ENCODE measurements around the gene CAMTA1. TPM values are rescaled to one million over a fixed set of nuclear protein-coding genes. Genes with fewer than 3 reads are reported as not detected.

Gene CAMTA1
- total and polyA plus RNA-seq, 4 donors, result 18.0 to 93.5 (median 35.8) TPM

GRCh38 chr1:7669559-7670311, 884.5 kb downstream of the CAMTA1 start:
- Histone ChIP-seq H3K27ac (ENCODE audit: low read depth in 1 of 2, low read length in 2 of 2) (no peak overlapping the region), H3K9ac (ENCODE audit: low read depth in 1 of 2, low read length in 2 of 2) (no peak overlapping the region), H3K9me3 (ENCODE audit: control insufficient read depth in 4 of 4, low read length in 3 of 4) (no peaks in the 10 kb centered on the region), H3K4me3 (ENCODE audit: low read depth in 1 of 3, low read length in 3 of 3) (no peak overlapping the region), H3K4me1 (ENCODE audit: control insufficient read depth in 4 of 4, insufficient read depth in 4 of 4, low read length in 3 of 4) (peaks cover 0 to 3% (median under 1%) of the 10 kb centered on the region in 4 donors), H3K36me3 (ENCODE audit: control insufficient read depth in 4 of 4, insufficient read depth in 3 of 4, low read depth in 1 of 4, low read length in 3 of 4) (no peaks in the 10 kb centered on the region), H3K27me3 (ENCODE audit: control insufficient read depth in 4 of 4, insufficient read depth in 4 of 4, low read length in 3 of 4) (no peaks in the 10 kb centered on the region)
- DNase-seq (ENCODE audit: low spot score), result peak; percentile 56
- TF ChIP-seq FOXA2 (IDR thresholded peaks at IDR 0.05) (no peak), ZBTB33 (IDR thresholded peaks at IDR 0.05) (no peak), REST (IDR thresholded peaks at IDR 0.05) (no peak), RAD21 (IDR thresholded peaks at IDR 0.05) (peak; percentile 67 to 79), CTCF (IDR thresholded peaks at IDR 0.05; ENCODE audit: low read depth, low read length, missing input control) (peak; percentile 66), JUND (IDR thresholded peaks at IDR 0.05) (no peak)
- WGBS, result 15% methylated on average over 19 of the region's 19 CpGs

- no peak overlapping the region for H3K27ac ChIP-seq (ENCODE audit: low read depth in 1 of 2, low read length in 2 of 2)
- 69% methylated on average over 15 of the region's 15 CpGs for WGBS
- no peak for TF ChIP-seq JUND (IDR thresholded peaks at IDR 0.05)
- no peak for TF ChIP-seq CTCF (IDR thresholded peaks at IDR 0.05; ENCODE audit: low read depth, low read length, missing input control)
- no peak for TF ChIP-seq HNF4A (conservative IDR thresholded peaks at IDR 0.05)
- no peak for TF ChIP-seq RXRA (IDR thresholded peaks at IDR 0.05)
- no peak for TF ChIP-seq MAX (IDR thresholded peaks at IDR 0.05)
- no peak for TF ChIP-seq ZBTB33 (IDR thresholded peaks at IDR 0.05)
- no peak for TF ChIP-seq SP1 (IDR thresholded peaks at IDR 0.05)
- no peak for TF ChIP-seq GABPA (IDR thresholded peaks at IDR 0.05 in 1 of 2, conservative IDR thresholded peaks at IDR 0.05 in 1 of 2)
- TF ChIP-seq RAD21 (IDR thresholded peaks at IDR 0.05), result no peak
- no peak for TF ChIP-seq TAF1 (conservative IDR thresholded peaks at IDR 0.05)
- TF ChIP-seq FOXA1 (IDR thresholded peaks at IDR 0.05), result no peak
- no peak for TF ChIP-seq EGR1 (IDR thresholded peaks at IDR 0.05; ENCODE audit: low read depth in 2 of 2)
- no peak for TF ChIP-seq NR2F2 (IDR thresholded peaks at IDR 0.05)
- TF ChIP-seq ATF3 (IDR thresholded peaks at IDR 0.05), result no peak
- no peak for TF ChIP-seq YY1 (IDR thresholded peaks at IDR 0.05)
These were observed 885.3 kb downstream of the CAMTA1 start for GRCh38 chr1:7670334-7671145.

More at GRCh38 chr1:7670334-7671145, 885.3 kb downstream of the CAMTA1 start:
- Histone ChIP-seq H3K9ac (ENCODE audit: low read depth in 1 of 2, low read length in 2 of 2) (no peak overlapping the region), H3K36me3 (ENCODE audit: control insufficient read depth in 4 of 4, insufficient read depth in 3 of 4, low read depth in 1 of 4, low read length in 3 of 4) (no peaks in the 10 kb centered on the region), H3K4me1 (ENCODE audit: control insufficient read depth in 4 of 4, insufficient read depth in 4 of 4, low read length in 3 of 4) (peaks cover 0 to 3% (median under 1%) of the 10 kb centered on the region in 4 donors), H3K27me3 (ENCODE audit: control insufficient read depth in 4 of 4, insufficient read depth in 4 of 4, low read length in 3 of 4) (no peaks in the 10 kb centered on the region), H3K4me3 (ENCODE audit: low read depth in 1 of 3, low read length in 3 of 3) (no peak overlapping the region), H3K9me3 (ENCODE audit: control insufficient read depth in 4 of 4, low read length in 3 of 4) (no peaks in the 10 kb centered on the region)
- no peak for DNase-seq (ENCODE audit: low spot score)

Measured in liver (tissue), 9 donors.